ENCODE data around the gene CDH7.

Gene CDH7

GRCh38 chr18:65817178-65817577 lies 66.4 kb downstream of the CDH7 start:
- H3K4me1 ChIP-seq (ENCODE audit: control insufficient read depth, insufficient read depth, low read length): no peaks in the 10 kb centered on the region
- H3K36me3 ChIP-seq (ENCODE audit: control insufficient read depth, insufficient read depth, low read length): no peaks in the 10 kb centered on the region
- no CpG with 5 or more reads among the region's 4 CpGs for WGBS (ENCODE audit: insufficient coverage, insufficient read length)
- DNase-seq (ENCODE audit: low read depth, low spot score): no peak
- H3K27me3 ChIP-seq (ENCODE audit: control insufficient read depth, insufficient read depth, low read length): no peaks in the 10 kb centered on the region
- H3K9me3 ChIP-seq (ENCODE audit: control insufficient read depth, insufficient read depth, low read length): no peaks in the 10 kb centered on the region
- no peak overlapping the region for H3K4me3 ChIP-seq (ENCODE audit: low read length)
- H3K27ac ChIP-seq (ENCODE audit: low read length): no peak overlapping the region

- no peaks in the 10 kb centered on the region for H3K4me1 ChIP-seq (ENCODE audit: control insufficient read depth, insufficient read depth, low read length)
- WGBS (ENCODE audit: insufficient coverage, insufficient read length): no CpG with 5 or more reads among the region's 3 CpGs
- no peaks in the 10 kb centered on the region for H3K27me3 ChIP-seq (ENCODE audit: control insufficient read depth, insufficient read depth, low read length)
- H3K9me3 ChIP-seq (ENCODE audit: control insufficient read depth, insufficient read depth, low read length): no peaks in the 10 kb centered on the region
- H3K36me3 ChIP-seq (ENCODE audit: control insufficient read depth, insufficient read depth, low read length): no peaks in the 10 kb centered on the region
- H3K27ac ChIP-seq (ENCODE audit: low read length): no peak overlapping the region
- no peak overlapping the region for H3K4me3 ChIP-seq (ENCODE audit: low read length)
- no peak for DNase-seq (ENCODE audit: low read depth, low spot score)
Measured at GRCh38 chr18:65821911-65822310, 71.1 kb downstream of the CDH7 start.

GRCh38 chr18:65822826-65823225 lies 72.0 kb downstream of the CDH7 start:
- H3K36me3 ChIP-seq (ENCODE audit: control insufficient read depth, insufficient read depth, low read length): no peaks in the 10 kb centered on the region
- no peaks in the 10 kb centered on the region for H3K4me1 ChIP-seq (ENCODE audit: control insufficient read depth, insufficient read depth, low read length)
- H3K27me3 ChIP-seq (ENCODE audit: control insufficient read depth, insufficient read depth, low read length): no peaks in the 10 kb centered on the region
- DNase-seq (ENCODE audit: low read depth, low spot score): no peak
- WGBS (ENCODE audit: insufficient coverage, insufficient read length): no CpG with 5 or more reads among the region's 2 CpGs
- no peaks in the 10 kb centered on the region for H3K9me3 ChIP-seq (ENCODE audit: control insufficient read depth, insufficient read depth, low read length)
- H3K27ac ChIP-seq (ENCODE audit: low read length): no peak overlapping the region
- no peak overlapping the region for H3K4me3 ChIP-seq (ENCODE audit: low read length)

GRCh38 chr18:65827444-65827843 lies 76.6 kb downstream of the CDH7 start:
- Histone ChIP-seq H3K4me3 (ENCODE audit: low read length) (no peak overlapping the region), H3K27ac (ENCODE audit: low read length) (no peak overlapping the region), H3K4me1 (ENCODE audit: control insufficient read depth, insufficient read depth, low read length) (no peaks in the 10 kb centered on the region), H3K36me3 (ENCODE audit: control insufficient read depth, insufficient read depth, low read length) (no peaks in the 10 kb centered on the region), H3K27me3 (ENCODE audit: control insufficient read depth, insufficient read depth, low read length) (no peaks in the 10 kb centered on the region), H3K9me3 (ENCODE audit: control insufficient read depth, insufficient read depth, low read length) (no peaks in the 10 kb centered on the region)
- no peak for DNase-seq (ENCODE audit: low read depth, low spot score)
- WGBS (ENCODE audit: insufficient coverage, insufficient read length): no CpG with 5 or more reads among the region's 1 CpG

GRCh38 chr18:65835881-65836280 lies 85.1 kb downstream of the CDH7 start:
- no CpG with 5 or more reads among the region's 4 CpGs for WGBS (ENCODE audit: insufficient coverage, insufficient read length)
- no peak overlapping the region for H3K4me3 ChIP-seq (ENCODE audit: low read length)
- H3K36me3 ChIP-seq (ENCODE audit: control insufficient read depth, insufficient read depth, low read length): no peaks in the 10 kb centered on the region
- no peaks in the 10 kb centered on the region for H3K9me3 ChIP-seq (ENCODE audit: control insufficient read depth, insufficient read depth, low read length)
- H3K27ac ChIP-seq (ENCODE audit: low read length): no peak overlapping the region
- H3K4me1 ChIP-seq (ENCODE audit: control insufficient read depth, insufficient read depth, low read length): no peaks in the 10 kb centered on the region
- no peaks in the 10 kb centered on the region for H3K27me3 ChIP-seq (ENCODE audit: control insufficient read depth, insufficient read depth, low read length)
- no peak for DNase-seq (ENCODE audit: low read depth, low spot score)

GRCh38 chr18:65846107-65846506 lies 95.3 kb downstream of the CDH7 start:
- WGBS (ENCODE audit: insufficient coverage, insufficient read length): no CpG with 5 or more reads among the region's 2 CpGs

GRCh38 chr18:65852273-65852672 lies 101.5 kb downstream of the CDH7 start:
- Histone ChIP-seq H3K36me3 (ENCODE audit: control insufficient read depth, insufficient read depth, low read length) (no peaks in the 10 kb centered on the region), H3K27ac (ENCODE audit: low read length) (no peak overlapping the region), H3K27me3 (ENCODE audit: control insufficient read depth, insufficient read depth, low read length) (no peaks in the 10 kb centered on the region), H3K4me1 (ENCODE audit: control insufficient read depth, insufficient read depth, low read length) (no peaks in the 10 kb centered on the region), H3K4me3 (ENCODE audit: low read length) (no peak overlapping the region), H3K9me3 (ENCODE audit: control insufficient read depth, insufficient read depth, low read length) (no peaks in the 10 kb centered on the region)
- no CpG with 5 or more reads among the region's 3 CpGs for WGBS (ENCODE audit: insufficient coverage, insufficient read length)
- DNase-seq (ENCODE audit: low read depth, low spot score): no peak

More at GRCh38 chr18:65846107-65846506, 95.3 kb downstream of the CDH7 start:
- no peak overlapping the region for H3K27ac ChIP-seq (ENCODE audit: low read length)
- no peak overlapping the region for H3K4me3 ChIP-seq (ENCODE audit: low read length)
- no peak for DNase-seq (ENCODE audit: low read depth, low spot score)
- no peaks in the 10 kb centered on the region for H3K27me3 ChIP-seq (ENCODE audit: control insufficient read depth, insufficient read depth, low read length)
- no peaks in the 10 kb centered on the region for H3K36me3 ChIP-seq (ENCODE audit: control insufficient read depth, insufficient read depth, low read length)
- no peaks in the 10 kb centered on the region for H3K9me3 ChIP-seq (ENCODE audit: control insufficient read depth, insufficient read depth, low read length)
- H3K4me1 ChIP-seq (ENCODE audit: control insufficient read depth, insufficient read depth, low read length): no peaks in the 10 kb centered on the region

GRCh38 chr18:65859075-65859474 lies 108.3 kb downstream of the CDH7 start:
- no peaks in the 10 kb centered on the region for H3K4me1 ChIP-seq (ENCODE audit: control insufficient read depth, insufficient read depth, low read length)
- DNase-seq (ENCODE audit: low read depth, low spot score): no peak
- no CpG with 5 or more reads among the region's 3 CpGs for WGBS (ENCODE audit: insufficient coverage, insufficient read length)
- H3K27ac ChIP-seq (ENCODE audit: low read length): no peak overlapping the region
- H3K4me3 ChIP-seq (ENCODE audit: low read length): no peak overlapping the region
- no peaks in the 10 kb centered on the region for H3K9me3 ChIP-seq (ENCODE audit: control insufficient read depth, insufficient read depth, low read length)
- no peaks in the 10 kb centered on the region for H3K27me3 ChIP-seq (ENCODE audit: control insufficient read depth, insufficient read depth, low read length)
- no peaks in the 10 kb centered on the region for H3K36me3 ChIP-seq (ENCODE audit: control insufficient read depth, insufficient read depth, low read length)

GRCh38 chr18:65869527-65869926 lies 118.7 kb downstream of the CDH7 start:
- no peaks in the 10 kb centered on the region for H3K4me1 ChIP-seq (ENCODE audit: control insufficient read depth, insufficient read depth, low read length)
- no peaks in the 10 kb centered on the region for H3K36me3 ChIP-seq (ENCODE audit: control insufficient read depth, insufficient read depth, low read length)
- no CpG with 5 or more reads among the region's 3 CpGs for WGBS (ENCODE audit: insufficient coverage, insufficient read length)
- no peaks in the 10 kb centered on the region for H3K27me3 ChIP-seq (ENCODE audit: control insufficient read depth, insufficient read depth, low read length)
- H3K4me3 ChIP-seq (ENCODE audit: low read length): no peak overlapping the region
- no peak overlapping the region for H3K27ac ChIP-seq (ENCODE audit: low read length)
- DNase-seq (ENCODE audit: low read depth, low spot score): no peak
- no peaks in the 10 kb centered on the region for H3K9me3 ChIP-seq (ENCODE audit: control insufficient read depth, insufficient read depth, low read length)

- Histone ChIP-seq H3K9me3 (ENCODE audit: control insufficient read depth, insufficient read depth, low read length) (no peaks in the 10 kb centered on the region), H3K27me3 (ENCODE audit: control insufficient read depth, insufficient read depth, low read length) (no peaks in the 10 kb centered on the region), H3K36me3 (ENCODE audit: control insufficient read depth, insufficient read depth, low read length) (no peaks in the 10 kb centered on the region), H3K27ac (ENCODE audit: low read length) (no peak overlapping the region), H3K4me3 (ENCODE audit: low read length) (no peak overlapping the region), H3K4me1 (ENCODE audit: control insufficient read depth, insufficient read depth, low read length) (no peaks in the 10 kb centered on the region)
- WGBS (ENCODE audit: insufficient coverage, insufficient read length): no CpG with 5 or more reads among the region's 3 CpGs
- DNase-seq (ENCODE audit: low read depth, low spot score): no peak
Measured at GRCh38 chr18:65876310-65876709, 125.5 kb downstream of the CDH7 start.

GRCh38 chr18:65897292-65897691 lies 146.5 kb downstream of the CDH7 start:
- WGBS (ENCODE audit: insufficient coverage, insufficient read length): no CpG with 5 or more reads among the region's 3 CpGs
- no peaks in the 10 kb centered on the region for H3K4me1 ChIP-seq (ENCODE audit: control insufficient read depth, insufficient read depth, low read length)
- no peak for DNase-seq (ENCODE audit: low read depth, low spot score)

More at GRCh38 chr18:65897292-65897691, 146.5 kb downstream of the CDH7 start:
- Histone ChIP-seq H3K27me3 (ENCODE audit: control insufficient read depth, insufficient read depth, low read length) (no peaks in the 10 kb centered on the region; the same call in 1 of the 2 replicates), H3K27ac (ENCODE audit: low read length) (no peak overlapping the region), H3K4me3 (ENCODE audit: low read length) (no peak overlapping the region), H3K36me3 (ENCODE audit: control insufficient read depth, insufficient read depth, low read length) (no peaks in the 10 kb centered on the region), H3K9me3 (ENCODE audit: control insufficient read depth, insufficient read depth, low read length) (no peaks in the 10 kb centered on the region)
